ENCODE results near the gene LILRB2.
"Not testable (repeated sequence)": the region's sequence is repeated elsewhere in the genome, so short reads cannot be mapped to it uniquely, and the experiment has no call there.

The LILRB2 gene

GRCh38 chr19:54302257-54302656, 21.3 kb upstream of the LILRB2 start:
- FAIRE-seq, result no peak

- no peak for FAIRE-seq
Observed at GRCh38 chr19:54299515-54299914, 18.6 kb upstream of the LILRB2 start.

GRCh38 chr19:54299126-54299498, 18.2 kb upstream of the LILRB2 start:
- no peak for FAIRE-seq

- FAIRE-seq, result no peak
Observed at GRCh38 chr19:54298357-54299125, 17.6 kb upstream of the LILRB2 start.

GRCh38 chr19:54297759-54298305, 16.9 kb upstream of the LILRB2 start:
- FAIRE-seq, result no peak

- FAIRE-seq, result no peak
Observed at GRCh38 chr19:54294539-54294938, 13.6 kb upstream of the LILRB2 start.

- FAIRE-seq, result not testable (repeated sequence)
Observed at GRCh38 chr19:54289160-54289559, 8.2 kb upstream of the LILRB2 start.

GRCh38 chr19:54287456-54287855, 6.5 kb upstream of the LILRB2 start:
- no peak for FAIRE-seq

- FAIRE-seq, result not testable (repeated sequence)
Observed at GRCh38 chr19:54286283-54286682, 5.4 kb upstream of the LILRB2 start.

GRCh38 chr19:54285427-54286056, 4.6 kb upstream of the LILRB2 start:
- FAIRE-seq, result not testable (repeated sequence)

GRCh38 chr19:54282686-54283470, 2.0 kb upstream of the LILRB2 start:
- FAIRE-seq, result no peak

- FAIRE-seq, result not testable (repeated sequence)
Observed at GRCh38 chr19:54281729-54282075, 792 bp upstream of the LILRB2 start.

- FAIRE-seq, result not testable (repeated sequence)
Observed at GRCh38 chr19:54280441-54280840, 469 bp downstream of the LILRB2 start.

- not testable (repeated sequence) for FAIRE-seq
Observed at GRCh38 chr19:54280025-54280424, 885 bp downstream of the LILRB2 start.

GRCh38 chr19:54279406-54279962, 1.4 kb downstream of the LILRB2 start:
- FAIRE-seq, result no peak

- not testable (repeated sequence) for FAIRE-seq
Observed at GRCh38 chr19:54278571-54279195, 2.2 kb downstream of the LILRB2 start.

- not testable (repeated sequence) for FAIRE-seq
Observed at GRCh38 chr19:54278056-54278455, 2.9 kb downstream of the LILRB2 start.

- FAIRE-seq, result not testable (repeated sequence)
Observed at GRCh38 chr19:54277111-54277615, 3.7 kb downstream of the LILRB2 start.

- no peak for FAIRE-seq
Observed at GRCh38 chr19:54275951-54276350, 5.0 kb downstream of the LILRB2 start.

- FAIRE-seq, result not testable (repeated sequence)
Observed at GRCh38 chr19:54274516-54274915, 6.4 kb downstream of the LILRB2 start.

- no peak for FAIRE-seq
Observed at GRCh38 chr19:54273821-54274220, 7.1 kb downstream of the LILRB2 start.

GRCh38 chr19:54272181-54272580, 8.7 kb downstream of the LILRB2 start:
- FAIRE-seq, result not testable (repeated sequence)
